ENCODE results near the gene SEMA3G. TPM values are rescaled to one million over a fixed set of nuclear protein-coding genes. Genes with fewer than 3 reads are reported as not detected.

The SEMA3G gene
- total RNA-seq, 3 donors from 2014 or later: 2.7 to 10.2 (median 3.1) TPM

GRCh38 chr3:52432225-52432624, 12.7 kb downstream of the SEMA3G start:
- intact Hi-C loops (cut with DNase I, micrococcal nuclease): no loop called here
- H3K4me1 ChIP-seq (ENCODE audit: low read depth): no peaks in the 10 kb centered on the region
- no peaks in the 10 kb centered on the region for H3K9me3 ChIP-seq
- DNase-seq (no peak), ATAC-seq (no peak)
- TF ChIP-seq, protein P1, sequence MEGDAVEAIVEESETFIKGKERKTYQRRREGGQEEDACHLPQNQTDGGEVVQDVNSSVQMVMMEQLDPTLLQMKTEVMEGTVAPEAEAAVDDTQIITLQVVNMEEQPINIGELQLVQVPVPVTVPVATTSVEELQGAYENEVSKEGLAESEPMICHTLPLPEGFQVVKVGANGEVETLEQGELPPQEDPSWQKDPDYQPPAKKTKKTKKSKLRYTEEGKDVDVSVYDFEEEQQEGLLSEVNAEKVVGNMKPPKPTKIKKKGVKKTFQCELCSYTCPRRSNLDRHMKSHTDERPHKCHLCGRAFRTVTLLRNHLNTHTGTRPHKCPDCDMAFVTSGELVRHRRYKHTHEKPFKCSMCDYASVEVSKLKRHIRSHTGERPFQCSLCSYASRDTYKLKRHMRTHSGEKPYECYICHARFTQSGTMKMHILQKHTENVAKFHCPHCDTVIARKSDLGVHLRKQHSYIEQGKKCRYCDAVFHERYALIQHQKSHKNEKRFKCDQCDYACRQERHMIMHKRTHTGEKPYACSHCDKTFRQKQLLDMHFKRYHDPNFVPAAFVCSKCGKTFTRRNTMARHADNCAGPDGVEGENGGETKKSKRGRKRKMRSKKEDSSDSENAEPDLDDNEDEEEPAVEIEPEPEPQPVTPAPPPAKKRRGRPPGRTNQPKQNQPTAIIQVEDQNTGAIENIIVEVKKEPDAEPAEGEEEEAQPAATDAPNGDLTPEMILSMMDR (IDR thresholded peaks at IDR 0.05): no peak
- H3K36me3 ChIP-seq (ENCODE audit: low read depth): no peaks in the 10 kb centered on the region
- H3K4me3 ChIP-seq: no peak overlapping the region

DNA sequence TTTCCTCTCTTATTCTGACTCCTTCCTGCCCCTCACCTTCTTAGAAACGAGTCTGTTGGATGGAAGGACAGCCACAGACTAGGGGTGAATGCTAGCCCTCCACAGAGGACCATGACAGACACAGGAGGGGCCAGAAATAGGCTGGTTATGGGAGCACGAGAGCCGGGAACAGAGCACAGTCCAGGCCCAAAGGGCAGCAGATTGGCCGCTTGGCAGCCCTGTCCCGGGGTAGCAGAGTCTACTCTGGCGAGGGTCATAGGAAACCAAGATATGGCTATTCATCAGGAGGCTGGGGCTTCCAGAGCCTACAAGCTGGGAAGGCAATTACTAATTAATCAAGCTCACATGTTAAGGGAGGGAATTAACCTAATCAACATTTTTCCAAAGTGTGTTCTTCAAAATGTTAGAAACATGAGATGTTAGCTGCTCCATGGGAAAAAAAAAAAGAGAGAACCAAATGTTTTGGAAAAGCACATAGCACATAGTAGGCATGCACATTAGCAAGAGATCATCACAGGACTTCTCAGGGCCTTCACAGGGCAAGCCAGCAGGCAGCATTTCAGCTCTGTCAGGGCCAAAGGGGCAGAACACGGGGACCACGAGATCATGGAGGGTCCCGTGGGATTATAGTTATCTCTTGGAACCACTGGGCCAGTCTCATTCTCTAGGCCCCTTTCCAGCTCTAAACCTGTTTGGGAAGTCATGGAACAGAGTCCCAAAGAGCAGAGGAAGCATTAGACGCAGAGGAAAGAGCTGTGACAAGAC, 13.3 kb downstream of the SEMA3G start:
- H3K9me3 ChIP-seq: no peaks in the 10 kb centered on the region
- intact Hi-C loops (cut with DNase I, micrococcal nuclease): no loop called here
- ATAC-seq (no peak), DNase-seq (no peak)
- TF ChIP-seq, protein P1 (IDR thresholded peaks at IDR 0.05): no peak
- no peaks in the 10 kb centered on the region for H3K4me1 ChIP-seq (ENCODE audit: low read depth)
- H3K36me3 ChIP-seq (ENCODE audit: low read depth): no peaks in the 10 kb centered on the region
- H3K4me3 ChIP-seq: no peak overlapping the region

- no peaks in the 10 kb centered on the region for H3K36me3 ChIP-seq (ENCODE audit: low read depth)
- DNase-seq: no peak
- no peaks in the 10 kb centered on the region for H3K4me1 ChIP-seq (ENCODE audit: low read depth)
- no peak overlapping the region for H3K4me3 ChIP-seq
- TF ChIP-seq, protein P1 (IDR thresholded peaks at IDR 0.05): no peak
- H3K9me3 ChIP-seq: no peaks in the 10 kb centered on the region
- intact Hi-C loops (cut with DNase I, micrococcal nuclease): no loop called here
- no peak for ATAC-seq
These were observed 14.5 kb downstream of the SEMA3G start for GRCh38 chr3:52430416-52430810.

DNA sequence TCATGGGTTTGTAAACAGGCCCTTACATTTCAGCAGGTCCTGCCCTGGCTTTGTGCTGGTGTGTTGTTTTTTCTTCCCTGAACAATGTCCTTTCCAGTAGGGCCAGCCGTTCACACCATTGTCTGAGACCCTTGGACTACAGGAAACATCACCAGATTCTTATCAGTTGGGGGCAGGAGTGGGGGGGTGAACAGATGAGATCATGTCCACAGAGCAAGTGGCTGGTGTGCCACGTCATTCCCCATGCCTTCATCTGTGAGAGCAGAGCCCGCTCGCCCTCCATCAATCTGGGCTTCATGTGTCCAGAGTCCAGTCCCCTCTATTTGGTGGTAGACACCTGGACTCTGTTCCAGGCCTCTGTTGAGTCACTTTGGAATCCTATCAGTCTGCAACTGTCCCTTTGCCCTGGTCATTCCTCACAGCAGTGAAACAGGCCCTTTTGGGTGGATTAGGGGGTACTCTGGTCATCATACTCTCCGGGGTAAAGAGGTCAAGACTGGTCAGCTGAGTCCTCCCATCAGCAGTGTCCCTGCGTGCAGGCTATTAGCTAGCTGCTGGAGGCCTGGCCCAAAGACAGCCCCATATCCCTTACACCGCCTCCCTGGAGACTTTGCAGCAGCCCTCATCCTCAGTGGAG, 15.0 kb downstream of the SEMA3G start:
- ATAC-seq (no peak), DNase-seq (no peak)
- TF ChIP-seq, protein P1 (IDR thresholded peaks at IDR 0.05): no peak
- H3K9me3 ChIP-seq: no peaks in the 10 kb centered on the region
- intact Hi-C loops (cut with DNase I, micrococcal nuclease): no loop called here
- H3K4me1 ChIP-seq (ENCODE audit: low read depth): no peaks in the 10 kb centered on the region
- no peak overlapping the region for H3K4me3 ChIP-seq
- no peaks in the 10 kb centered on the region for H3K36me3 ChIP-seq (ENCODE audit: low read depth)

GRCh38 chr3:52429031-52429430, 15.9 kb downstream of the SEMA3G start:
- ATAC-seq (no peak), DNase-seq (no peak)
- H3K36me3 ChIP-seq (ENCODE audit: low read depth): no peaks in the 10 kb centered on the region
- no peak overlapping the region for H3K4me3 ChIP-seq
- intact Hi-C loops (cut with DNase I, micrococcal nuclease): no loop called here
- no peaks in the 10 kb centered on the region for H3K9me3 ChIP-seq
- TF ChIP-seq, protein P1 (IDR thresholded peaks at IDR 0.05): no peak
- no peaks in the 10 kb centered on the region for H3K4me1 ChIP-seq (ENCODE audit: low read depth)
